ENCODE results near the gene SIN3A.

The SIN3A gene

DNA sequence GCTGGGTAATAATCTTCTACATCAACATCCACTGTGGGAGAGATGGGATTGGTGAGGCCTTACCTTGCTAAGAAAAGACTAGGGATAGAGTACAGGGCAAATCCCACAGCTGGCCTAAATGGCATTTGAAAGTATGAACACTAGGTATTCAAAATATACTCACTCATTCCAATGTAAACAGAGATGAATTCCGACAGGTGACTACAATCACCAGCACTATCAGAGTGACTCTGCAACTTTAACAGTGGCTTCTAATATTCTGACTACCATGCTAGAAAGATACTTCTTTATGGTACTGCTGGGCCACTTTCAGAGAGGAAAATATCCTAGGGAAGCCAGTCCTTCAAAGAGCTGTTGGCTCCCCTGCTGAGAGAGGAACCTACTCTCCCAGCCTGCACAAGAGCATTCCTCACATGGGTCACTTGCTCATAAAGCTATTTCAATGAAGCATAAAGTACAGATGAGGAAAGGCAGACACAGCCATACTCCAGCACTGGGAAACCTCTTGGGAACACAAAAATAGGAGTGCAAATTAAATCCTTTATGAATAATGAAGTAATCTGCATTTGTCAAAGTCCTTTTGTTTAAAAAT, 61.6 kb downstream of the SIN3A start:
- TF ChIP-seq YY1 (IDR thresholded peaks at IDR 0.05; ENCODE audit: low read depth) = no peak
- TF ChIP-seq TCF12 (IDR thresholded peaks at IDR 0.05; ENCODE audit: low read depth) = no peak
- TF ChIP-seq, protein P1, sequence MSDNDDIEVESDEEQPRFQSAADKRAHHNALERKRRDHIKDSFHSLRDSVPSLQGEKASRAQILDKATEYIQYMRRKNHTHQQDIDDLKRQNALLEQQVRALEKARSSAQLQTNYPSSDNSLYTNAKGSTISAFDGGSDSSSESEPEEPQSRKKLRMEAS (IDR thresholded peaks at IDR 0.05) = peak; percentile 51; the same call in 1 of the 2 replicates
- TF ChIP-seq TEAD4 (IDR thresholded peaks at IDR 0.05) = peak; percentile 58
- TF ChIP-seq ZBTB7A (IDR thresholded peaks at IDR 0.05; ENCODE audit: low read depth) = no peak
- TF ChIP-seq, protein P2, sequence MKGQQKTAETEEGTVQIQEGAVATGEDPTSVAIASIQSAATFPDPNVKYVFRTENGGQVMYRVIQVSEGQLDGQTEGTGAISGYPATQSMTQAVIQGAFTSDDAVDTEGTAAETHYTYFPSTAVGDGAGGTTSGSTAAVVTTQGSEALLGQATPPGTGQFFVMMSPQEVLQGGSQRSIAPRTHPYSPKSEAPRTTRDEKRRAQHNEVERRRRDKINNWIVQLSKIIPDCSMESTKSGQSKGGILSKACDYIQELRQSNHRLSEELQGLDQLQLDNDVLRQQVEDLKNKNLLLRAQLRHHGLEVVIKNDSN (IDR thresholded peaks at IDR 0.05) = peak; percentile 40; the same call in 1 of the 2 replicates
- TF ChIP-seq EP300 (IDR thresholded peaks at IDR 0.05; ENCODE audit: borderline replicate concordance) = peak; percentile 44; the same call in 1 of the 2 replicates
- TF ChIP-seq CEBPB (IDR thresholded peaks at IDR 0.05) = no peak

DNA sequence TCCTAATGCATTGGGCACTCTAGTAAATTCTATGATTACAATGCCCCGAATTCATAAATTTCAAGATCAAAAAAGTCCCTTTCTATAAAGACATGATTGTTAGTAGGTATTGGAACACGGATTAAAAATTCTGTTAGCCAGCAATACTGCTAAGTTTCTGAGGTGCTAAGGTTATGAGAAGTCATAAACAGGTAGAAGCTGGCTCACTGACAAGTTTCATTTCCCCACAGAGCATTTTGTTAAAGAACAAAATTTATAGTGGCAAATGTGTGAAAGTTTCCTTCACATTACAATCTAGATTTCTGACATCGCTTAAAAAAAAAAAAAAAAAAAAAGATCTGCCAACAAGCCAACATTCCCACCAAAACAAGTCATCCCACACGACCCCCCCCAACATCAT, 70.7 kb downstream of the SIN3A start:
- no peak for TF ChIP-seq TCF12 (IDR thresholded peaks at IDR 0.05; ENCODE audit: low read depth)
- no peak for TF ChIP-seq TEAD4 (IDR thresholded peaks at IDR 0.05)
- no peak for TF ChIP-seq FOXM1 (IDR thresholded peaks at IDR 0.05; ENCODE audit: borderline replicate concordance, low read depth)
- TF ChIP-seq NFIC (IDR thresholded peaks at IDR 0.05) = no peak
- TF ChIP-seq, protein P1 (IDR thresholded peaks at IDR 0.05) = no peak
- no peak for TF ChIP-seq EGR1 (IDR thresholded peaks at IDR 0.05)
- TF ChIP-seq CREB1 (IDR thresholded peaks at IDR 0.05; ENCODE audit: low read depth) = no peak
- TF ChIP-seq REST (IDR thresholded peaks at IDR 0.05; ENCODE audit: low read depth) = no peak
- no peak for TF ChIP-seq CEBPB (IDR thresholded peaks at IDR 0.05)
- no peak for TF ChIP-seq ZBTB7A (IDR thresholded peaks at IDR 0.05; ENCODE audit: low read depth)
- TF ChIP-seq, protein P2 (IDR thresholded peaks at IDR 0.05) = no peak
- no peak for TF ChIP-seq RAD21 (IDR thresholded peaks at IDR 0.05; ENCODE audit: low read depth)
- no peak for TF ChIP-seq YY1 (IDR thresholded peaks at IDR 0.05; ENCODE audit: low read depth)
- TF ChIP-seq EP300 (IDR thresholded peaks at IDR 0.05; ENCODE audit: borderline replicate concordance) = no peak
- TF ChIP-seq TAF1 (IDR thresholded peaks at IDR 0.05; ENCODE audit: low read depth) = no peak

GRCh38 chr15:75371901-75372688, 79.4 kb downstream of the SIN3A start:
- TF ChIP-seq ZBTB7A (IDR thresholded peaks at IDR 0.05; ENCODE audit: low read depth) = no peak
- no peak for TF ChIP-seq NFIC (IDR thresholded peaks at IDR 0.05)
- TF ChIP-seq TCF12 (IDR thresholded peaks at IDR 0.05; ENCODE audit: low read depth) = no peak
- no peak for TF ChIP-seq TAF1 (IDR thresholded peaks at IDR 0.05; ENCODE audit: low read depth)
- no peak for TF ChIP-seq EGR1 (IDR thresholded peaks at IDR 0.05)
- TF ChIP-seq YY1 (IDR thresholded peaks at IDR 0.05; ENCODE audit: low read depth) = no peak
- TF ChIP-seq FOXM1 (IDR thresholded peaks at IDR 0.05; ENCODE audit: borderline replicate concordance, low read depth) = no peak
- TF ChIP-seq TEAD4 (IDR thresholded peaks at IDR 0.05) = no peak
- TF ChIP-seq RAD21 (IDR thresholded peaks at IDR 0.05; ENCODE audit: low read depth) = no peak
- TF ChIP-seq, protein P2 (IDR thresholded peaks at IDR 0.05) = no peak
- TF ChIP-seq, protein P1 (IDR thresholded peaks at IDR 0.05) = no peak
- no peak for TF ChIP-seq REST (IDR thresholded peaks at IDR 0.05; ENCODE audit: low read depth)
- TF ChIP-seq EP300 (IDR thresholded peaks at IDR 0.05; ENCODE audit: borderline replicate concordance) = no peak

GRCh38 chr15:75371486-75371885, 80.0 kb downstream of the SIN3A start:
- TF ChIP-seq, protein P1 (IDR thresholded peaks at IDR 0.05) = no peak
- TF ChIP-seq TCF12 (IDR thresholded peaks at IDR 0.05; ENCODE audit: low read depth) = no peak
- TF ChIP-seq REST (IDR thresholded peaks at IDR 0.05; ENCODE audit: low read depth) = no peak

Data from Ishikawa (cell line).